ENCODE measurements around the gene GNG14. TPM values are rescaled to one million over a fixed set of nuclear protein-coding genes. Genes with fewer than 3 reads are reported as not detected.
"Not testable (repeated sequence)": the region's sequence is repeated elsewhere in the genome, so short reads cannot be mapped to it uniquely, and the experiment has no call there.

GNG14 gene
- total RNA-seq, 1 experiment from 2014 or later = not detected

DNA sequence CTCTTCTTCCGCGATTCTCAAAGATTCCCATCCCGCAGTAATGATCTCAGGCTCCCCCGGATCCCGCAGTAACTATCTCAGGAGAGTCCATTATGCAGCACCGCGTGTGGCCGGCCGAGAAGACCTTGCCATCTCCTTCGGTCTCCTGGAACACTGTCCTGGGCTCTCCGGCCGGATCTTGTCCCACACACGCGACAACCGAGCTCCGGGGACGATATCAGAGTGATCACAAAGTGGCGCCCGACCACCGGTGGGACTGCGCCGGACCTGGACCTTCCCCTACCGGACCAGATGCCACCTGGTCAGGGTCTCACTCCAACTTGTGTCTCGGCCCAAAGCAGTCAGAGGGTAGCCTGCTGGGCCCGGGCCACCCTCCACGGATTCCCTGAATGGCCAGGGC is 45.3 kb upstream of the GNG14 start:
- TF ChIP-seq, protein P1, sequence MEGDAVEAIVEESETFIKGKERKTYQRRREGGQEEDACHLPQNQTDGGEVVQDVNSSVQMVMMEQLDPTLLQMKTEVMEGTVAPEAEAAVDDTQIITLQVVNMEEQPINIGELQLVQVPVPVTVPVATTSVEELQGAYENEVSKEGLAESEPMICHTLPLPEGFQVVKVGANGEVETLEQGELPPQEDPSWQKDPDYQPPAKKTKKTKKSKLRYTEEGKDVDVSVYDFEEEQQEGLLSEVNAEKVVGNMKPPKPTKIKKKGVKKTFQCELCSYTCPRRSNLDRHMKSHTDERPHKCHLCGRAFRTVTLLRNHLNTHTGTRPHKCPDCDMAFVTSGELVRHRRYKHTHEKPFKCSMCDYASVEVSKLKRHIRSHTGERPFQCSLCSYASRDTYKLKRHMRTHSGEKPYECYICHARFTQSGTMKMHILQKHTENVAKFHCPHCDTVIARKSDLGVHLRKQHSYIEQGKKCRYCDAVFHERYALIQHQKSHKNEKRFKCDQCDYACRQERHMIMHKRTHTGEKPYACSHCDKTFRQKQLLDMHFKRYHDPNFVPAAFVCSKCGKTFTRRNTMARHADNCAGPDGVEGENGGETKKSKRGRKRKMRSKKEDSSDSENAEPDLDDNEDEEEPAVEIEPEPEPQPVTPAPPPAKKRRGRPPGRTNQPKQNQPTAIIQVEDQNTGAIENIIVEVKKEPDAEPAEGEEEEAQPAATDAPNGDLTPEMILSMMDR (IDR thresholded peaks at IDR 0.05; ENCODE audit: unreplicated experiment) = no peak
- no peak for DNase-seq
- intact Hi-C loops (cut with micrococcal nuclease; ENCODE audit: unreplicated experiment) = no loop called here
- no peaks in the 10 kb centered on the region for H3K9me3 Mint-ChIP-seq (ENCODE audit: low read depth, unreplicated experiment)
- no peak overlapping the region for H3K4me3 Mint-ChIP-seq (ENCODE audit: low read depth, unreplicated experiment)
- no peak overlapping the region for H3K27ac Mint-ChIP-seq (ENCODE audit: unreplicated experiment)
- BruUV-seq (replicated peaks) = no TSS peak
- H3K27me3 Mint-ChIP-seq (ENCODE audit: unreplicated experiment) = no peaks in the 10 kb centered on the region
- H3K4me1 Mint-ChIP-seq (ENCODE audit: low read depth, unreplicated experiment) = no peaks in the 10 kb centered on the region
- peaks cover 6% of the 10 kb centered on the region for H3K36me3 Mint-ChIP-seq (ENCODE audit: insufficient read depth, unreplicated experiment)
- CTCF ChIA-PET = no interaction called here

DNA sequence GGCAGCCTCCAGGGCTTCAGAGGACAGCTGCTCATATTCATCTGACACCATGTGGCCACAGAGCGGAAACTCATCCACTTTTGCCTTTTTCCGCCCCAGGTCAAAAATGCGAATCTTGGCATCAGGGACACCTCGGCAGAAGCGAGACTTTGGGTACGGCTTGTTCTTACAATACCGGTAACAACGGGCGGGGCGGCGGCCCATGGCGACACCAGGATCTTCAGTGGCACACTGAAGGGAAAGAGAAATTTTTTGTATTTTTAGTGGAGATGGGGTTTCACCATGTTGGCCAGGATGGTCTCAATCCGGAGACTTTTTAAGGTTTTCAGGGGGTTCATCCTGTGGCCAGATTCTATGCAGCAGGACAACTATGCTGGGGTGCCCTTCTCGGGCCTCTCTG is 44.1 kb upstream of the GNG14 start:
- peaks cover 18% of the 10 kb centered on the region for H3K36me3 Mint-ChIP-seq (ENCODE audit: insufficient read depth, unreplicated experiment)
- H3K27ac Mint-ChIP-seq (ENCODE audit: unreplicated experiment); intact Hi-C loops (cut with micrococcal nuclease; ENCODE audit: unreplicated experiment); DNase-seq; CTCF ChIA-PET; H3K4me1 Mint-ChIP-seq (ENCODE audit: low read depth, unreplicated experiment); H3K4me3 Mint-ChIP-seq (ENCODE audit: low read depth, unreplicated experiment); H3K9me3 Mint-ChIP-seq (ENCODE audit: low read depth, unreplicated experiment); BruUV-seq (replicated peaks); H3K27me3 Mint-ChIP-seq (ENCODE audit: unreplicated experiment): not testable (repeated sequence)

DNA sequence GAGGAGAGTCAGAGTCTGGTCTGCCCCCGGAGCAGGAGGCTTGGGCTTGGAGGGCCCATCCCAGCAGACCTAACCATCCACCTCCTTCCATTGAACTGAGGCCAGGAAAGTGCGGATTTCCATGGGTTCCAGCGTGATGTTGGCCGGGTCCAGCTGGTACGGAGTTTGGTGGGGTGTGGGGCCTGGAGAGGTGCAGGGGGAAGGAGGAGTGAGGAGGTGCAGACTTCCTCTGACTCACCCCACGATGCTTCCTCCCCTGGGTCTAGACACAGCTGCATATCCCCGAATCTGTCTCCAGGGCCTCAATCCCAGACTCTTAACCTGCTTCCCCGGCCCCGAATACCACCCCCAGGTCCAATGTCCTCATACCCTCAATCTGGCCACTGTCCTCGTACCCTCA is 41.2 kb upstream of the GNG14 start:
- H3K4me3 Mint-ChIP-seq (ENCODE audit: low read depth, unreplicated experiment) = no peak overlapping the region
- H3K9me3 Mint-ChIP-seq (ENCODE audit: low read depth, unreplicated experiment) = no peaks in the 10 kb centered on the region
- peaks cover 23% of the 10 kb centered on the region for H3K36me3 Mint-ChIP-seq (ENCODE audit: insufficient read depth, unreplicated experiment)
- no TSS peak for BruUV-seq (replicated peaks)
- intact Hi-C loops (cut with micrococcal nuclease; ENCODE audit: unreplicated experiment) = no loop called here
- no peak overlapping the region for H3K27ac Mint-ChIP-seq (ENCODE audit: unreplicated experiment)
- H3K27me3 Mint-ChIP-seq (ENCODE audit: unreplicated experiment) = no peaks in the 10 kb centered on the region
- CTCF ChIA-PET = interaction anchor here (0.6 kb wide), 1 partner anchor 34 kb away, joined by 3 read pairs; no protein-coding TSS in a partner anchor
- no peaks in the 10 kb centered on the region for H3K4me1 Mint-ChIP-seq (ENCODE audit: low read depth, unreplicated experiment)
- no peak for DNase-seq
- TF ChIP-seq, protein P1 (IDR thresholded peaks at IDR 0.05; ENCODE audit: unreplicated experiment) = no peak

DNA sequence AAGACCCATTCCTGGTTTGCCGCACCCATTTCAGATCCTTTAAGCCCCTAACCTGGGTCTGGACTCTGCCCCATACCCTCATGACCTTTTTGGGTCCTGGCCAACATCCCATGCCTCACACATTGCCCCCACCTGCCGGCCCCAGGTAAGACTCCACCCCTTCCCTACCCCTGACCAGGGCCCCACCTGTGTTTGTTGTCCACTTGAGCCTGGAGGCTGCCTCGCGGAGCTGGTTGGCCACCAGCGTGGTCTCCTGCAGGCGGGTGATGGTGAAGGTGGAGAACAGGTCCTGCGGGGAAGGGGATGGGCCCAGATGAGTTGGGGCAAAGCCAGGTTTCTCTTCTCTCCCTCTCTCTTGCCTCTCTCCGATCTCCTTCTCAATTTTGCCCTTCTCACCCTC is 40.8 kb upstream of the GNG14 start:
- CTCF ChIA-PET = no interaction called here
- TF ChIP-seq, protein P1 (IDR thresholded peaks at IDR 0.05; ENCODE audit: unreplicated experiment) = no peak
- BruUV-seq (replicated peaks) = no TSS peak

DNA sequence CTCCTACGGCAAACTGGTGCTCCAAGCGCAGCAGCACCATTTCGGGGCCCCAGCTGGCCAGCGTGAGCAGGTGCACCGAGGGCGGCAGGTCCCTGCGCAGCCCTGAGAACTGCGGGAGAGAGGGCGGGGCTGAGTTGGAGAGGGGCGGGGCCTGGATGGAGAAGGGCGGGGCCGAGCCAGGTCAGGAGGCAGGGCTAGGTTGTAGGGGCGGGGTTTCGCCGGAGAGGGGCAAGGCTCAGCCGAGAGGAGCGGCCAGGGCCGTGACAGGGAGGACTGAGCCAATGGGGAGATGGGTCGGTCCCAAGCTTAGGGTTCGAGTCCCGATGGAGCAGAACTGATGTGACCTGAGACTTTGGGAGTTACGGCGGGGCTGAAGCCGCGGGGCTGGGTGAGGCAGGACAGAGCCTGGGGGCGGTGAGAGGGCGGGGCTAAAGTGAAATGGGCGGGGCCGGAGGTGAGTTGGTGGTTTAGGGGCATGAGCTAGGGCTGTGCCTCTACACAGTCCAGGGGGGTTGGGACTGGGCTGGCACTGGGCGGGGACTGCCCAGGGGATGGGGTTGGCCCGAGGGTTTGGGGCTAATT is 40.2 kb upstream of the GNG14 start:
- Mint-ChIP-seq H3K27ac (ENCODE audit: unreplicated experiment) (no peak overlapping the region), H3K4me1 (ENCODE audit: low read depth, unreplicated experiment) (no peaks in the 10 kb centered on the region), H3K36me3 (ENCODE audit: insufficient read depth, unreplicated experiment) (peaks cover 30% of the 10 kb centered on the region), H3K9me3 (ENCODE audit: low read depth, unreplicated experiment) (no peaks in the 10 kb centered on the region), H3K4me3 (ENCODE audit: low read depth, unreplicated experiment) (no peak overlapping the region), H3K27me3 (ENCODE audit: unreplicated experiment) (no peaks in the 10 kb centered on the region)
- TF ChIP-seq, protein P1 (IDR thresholded peaks at IDR 0.05; ENCODE audit: unreplicated experiment) = no peak
- no TSS peak for BruUV-seq (replicated peaks)
- CTCF ChIA-PET = no interaction called here
- intact Hi-C loops (cut with micrococcal nuclease; ENCODE audit: unreplicated experiment) = no loop called here
- no peak for DNase-seq

More for the DNA sequence above, 40.8 kb upstream of the GNG14 start:
- Mint-ChIP-seq H3K27ac (ENCODE audit: unreplicated experiment) (no peak overlapping the region), H3K4me1 (ENCODE audit: low read depth, unreplicated experiment) (no peaks in the 10 kb centered on the region), H3K27me3 (ENCODE audit: unreplicated experiment) (no peaks in the 10 kb centered on the region), H3K9me3 (ENCODE audit: low read depth, unreplicated experiment) (no peaks in the 10 kb centered on the region), H3K36me3 (ENCODE audit: insufficient read depth, unreplicated experiment) (peaks cover 27% of the 10 kb centered on the region), H3K4me3 (ENCODE audit: low read depth, unreplicated experiment) (no peak overlapping the region)
- DNase-seq = no peak
- intact Hi-C loops (cut with micrococcal nuclease; ENCODE audit: unreplicated experiment) = no loop called here
